G401 (cell line): Measurements from ENCODE around the gene SCGB1C1. TPM values are rescaled to one million over a fixed set of nuclear protein-coding genes. Genes with fewer than 3 reads are reported as not detected.

Experiments
- DNase-seq: peaks from one replicate; pipeline ENCODE4 v3.0.0-alpha.2; 2015; ENCODE audit warnings: low spot score
- in situ Hi-C: cut with HindIII; loops from 2 replicates; pipeline ENCODE4 v1.10.0; 2016; ENCODE audit warnings: low sequenced_read_pairs, mixed read lengths
- total RNA-seq: library from RNA; depleted of rRNA; stranded (reverse); fragments of >200 nt; shearing (Covaris generic); gene quantifications from 2 replicates; pipeline ENCODE4 v1.2.3, GENCODE V29; 2014

Gene SCGB1C1
- total RNA-seq, 1 experiment from 2014 or later: not detected

- in situ Hi-C loops: no loop called here
Measured at GRCh38 chr11:203945-204586, 11.2 kb downstream of the SCGB1C1 start.

GRCh38 chr11:204587-205109, 11.8 kb downstream of the SCGB1C1 start:
- in situ Hi-C loops: no loop called here

More at GRCh38 chr11:203945-204586, 11.2 kb downstream of the SCGB1C1 start:
- no peak for DNase-seq

GRCh38 chr11:205221-206001, 12.5 kb downstream of the SCGB1C1 start:
- no peak for DNase-seq
- in situ Hi-C loops: no loop called here

More at GRCh38 chr11:204587-205109, 11.8 kb downstream of the SCGB1C1 start:
- no peak for DNase-seq

- in situ Hi-C loops: no loop called here
- DNase-seq: no peak
Measured at GRCh38 chr11:206002-206384, 13.1 kb downstream of the SCGB1C1 start.

GRCh38 chr11:206526-207207, 13.8 kb downstream of the SCGB1C1 start:
- DNase-seq: peak; percentile 17
- in situ Hi-C loops: no loop called here

GRCh38 chr11:207208-207862, 14.5 kb downstream of the SCGB1C1 start, which contains the start of the genes BET1L and RIC8A:
BET1L (minus strand) TSS chr11:207399; CDS start chr11:207321, 78 bp downstream.
RIC8A (plus strand) TSS chr11:207708; CDS start chr11:208855, 1,147 bp downstream.
- peak; percentile 99 for DNase-seq
- in situ Hi-C loops: no loop called here

- DNase-seq: no peak
- in situ Hi-C loops: no loop called here
Measured at GRCh38 chr11:207863-208180, 14.9 kb downstream of the SCGB1C1 start.

GRCh38 chr11:208181-208916, 15.5 kb downstream of the SCGB1C1 start:
- DNase-seq: peak; percentile 71
- in situ Hi-C loops: no loop called here

- DNase-seq: no peak
- in situ Hi-C loops: no loop called here
Measured at GRCh38 chr11:208917-209260, 16.0 kb downstream of the SCGB1C1 start.

GRCh38 chr11:209275-210121, 16.6 kb downstream of the SCGB1C1 start:
- no peak for DNase-seq
- in situ Hi-C loops: no loop called here

- in situ Hi-C loops: no loop called here
- no peak for DNase-seq
Measured at GRCh38 chr11:210122-210802, 17.4 kb downstream of the SCGB1C1 start.

GRCh38 chr11:210803-211180, 17.9 kb downstream of the SCGB1C1 start:
- in situ Hi-C loops: no loop called here
- no peak for DNase-seq

GRCh38 chr11:211295-211694, 18.4 kb downstream of the SCGB1C1 start:
- no peak for DNase-seq
- in situ Hi-C loops: no loop called here

- in situ Hi-C loops: no loop called here
- DNase-seq: no peak
Measured at GRCh38 chr11:211741-212140, 18.9 kb downstream of the SCGB1C1 start.

- DNase-seq: no peak
- in situ Hi-C loops: no loop called here
Measured at GRCh38 chr11:212150-213100, 19.5 kb downstream of the SCGB1C1 start.

GRCh38 chr11:213111-213510, 20.2 kb downstream of the SCGB1C1 start:
- no peak for DNase-seq
- in situ Hi-C loops: no loop called here
